Testis (tissue), 3 donors: ENCODE data around the gene TMC1. TPM values are rescaled to one million over a fixed set of nuclear protein-coding genes. Genes with fewer than 3 reads are reported as not detected.

Experiments
- DNase-seq: peaks from one replicate; pipeline ENCODE4 v3.0.0-alpha.2; 2019
- H3K27ac ChIP-seq, 2 donors: fragments of 200-600 bp; sonication (generic); one replicate each; pipeline ENCODE4 v1.5.1; 2019
- H3K27me3 ChIP-seq: fragments of 200-600 bp; sonication (generic); one replicate; pipeline ENCODE4 v1.5.1; 2019
- H3K36me3 ChIP-seq: fragments of 200-600 bp; sonication (generic); one replicate; pipeline ENCODE4 v1.5.1; 2017; ENCODE audit warnings: low read depth; ENCODE audit errors: missing control alignments
- H3K4me1 ChIP-seq: fragments of 200-600 bp; sonication (generic); one replicate; pipeline ENCODE4 v1.5.1; 2019
- H3K4me3 ChIP-seq, 2 donors: fragments of 200-600 bp; sonication (generic); one replicate each; pipeline ENCODE4 v1.5.1; 2017 to 2019
- H3K9me3 ChIP-seq: fragments of 200-600 bp; sonication (generic); one replicate; pipeline ENCODE4 v1.5.1; 2017
- POLR2A ChIP-seq: fragments of 450-650 bp; IDR thresholded peaks from one replicate; pipeline ENCODE4 v1.6.1; 2017; ENCODE audit warnings: antibody characterized with exemption, mild to moderate bottlenecking, moderate library complexity
- WGBS, 2 donors: methylation state at CpG; one replicate each; pipeline ENCODE4 v1.1.5; 2018; 5-methylcytosine and 5-hydroxymethylcytosine counted together
- intact Hi-C: fragments of 100-400 bp; cut with DNase I; formaldehyde crosslinking; loops from one replicate; pipeline ENCODE4 v1.15.1; 2023; ENCODE audit warnings: low total_unique reads
- polyA plus RNA-seq: library from polyadenylated mRNA; stranded (reverse); fragments of 350-450 nt; fragmentation: Illumina TruSeq; extraction: RNeasy Lipid Tissue Mini Kit (QIAGEN cat#74804); gene quantifications from one replicate; pipeline ENCODE4 v1.2.3, GENCODE V29; 2014; ENCODE audit warnings: low read depth, low replicate concordance; ENCODE audit not compliant: insufficient read depth
- total RNA-seq, 2 donors: library from RNA; depleted of rRNA; stranded (reverse); fragments of >200 nt; gene quantifications; one replicate each; pipeline ENCODE4 v1.2.3, GENCODE V29; 2016
- TF ChIP-seq, protein P1 (sequence below), 3 experiments: fragments of 450-650 bp in 2 of 3; fragments of 200-600 bp in 1 of 3; sonication (generic) in 1 of 3; IDR thresholded peaks; one replicate each; pipeline ENCODE4 v1.5.1; 2016 to 2019; ENCODE audit warnings: antibody characterized with exemption in 3 of 3, mild to moderate bottlenecking in 2 of 3, moderate library complexity in 1 of 3

TMC1 gene
- total and polyA plus RNA-seq, 3 donors from 2014 or later = 2.0 to 5.4 (median 3.0) TPM

DNA sequence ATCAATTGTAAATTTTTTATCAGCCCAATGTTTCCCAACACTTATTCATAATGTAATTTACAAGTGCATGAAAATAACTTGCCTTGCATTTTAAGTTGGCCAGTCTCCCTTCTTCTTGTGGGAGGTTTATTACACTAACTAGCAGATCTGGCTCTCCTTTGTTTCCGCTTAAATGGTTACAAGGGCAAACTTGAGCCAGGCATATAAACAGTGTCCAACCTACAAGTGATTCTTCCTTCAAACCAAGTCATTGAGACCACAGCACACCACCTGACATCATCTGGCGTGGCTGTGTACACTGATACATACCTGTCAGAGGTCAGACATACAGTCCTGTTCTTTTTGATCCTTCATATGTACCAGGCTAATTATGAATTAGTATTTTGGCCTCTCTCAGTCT lies 351.3 kb downstream of the TMC1 start:
- no peaks in the 10 kb centered on the region for H3K27me3 ChIP-seq
- no peak for TF ChIP-seq POLR2A
- TF ChIP-seq, protein P1, sequence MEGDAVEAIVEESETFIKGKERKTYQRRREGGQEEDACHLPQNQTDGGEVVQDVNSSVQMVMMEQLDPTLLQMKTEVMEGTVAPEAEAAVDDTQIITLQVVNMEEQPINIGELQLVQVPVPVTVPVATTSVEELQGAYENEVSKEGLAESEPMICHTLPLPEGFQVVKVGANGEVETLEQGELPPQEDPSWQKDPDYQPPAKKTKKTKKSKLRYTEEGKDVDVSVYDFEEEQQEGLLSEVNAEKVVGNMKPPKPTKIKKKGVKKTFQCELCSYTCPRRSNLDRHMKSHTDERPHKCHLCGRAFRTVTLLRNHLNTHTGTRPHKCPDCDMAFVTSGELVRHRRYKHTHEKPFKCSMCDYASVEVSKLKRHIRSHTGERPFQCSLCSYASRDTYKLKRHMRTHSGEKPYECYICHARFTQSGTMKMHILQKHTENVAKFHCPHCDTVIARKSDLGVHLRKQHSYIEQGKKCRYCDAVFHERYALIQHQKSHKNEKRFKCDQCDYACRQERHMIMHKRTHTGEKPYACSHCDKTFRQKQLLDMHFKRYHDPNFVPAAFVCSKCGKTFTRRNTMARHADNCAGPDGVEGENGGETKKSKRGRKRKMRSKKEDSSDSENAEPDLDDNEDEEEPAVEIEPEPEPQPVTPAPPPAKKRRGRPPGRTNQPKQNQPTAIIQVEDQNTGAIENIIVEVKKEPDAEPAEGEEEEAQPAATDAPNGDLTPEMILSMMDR (IDR thresholded peaks at IDR 0.05) = no peak
- H3K4me3 ChIP-seq = no peak overlapping the region
- 46 to 56% methylated on average over 2 of the region's 2 CpGs for WGBS, 2 donors
- H3K27ac ChIP-seq = peak overlapping the region in 1 of 2 donors; percentile 47
- no peak for DNase-seq
- H3K9me3 ChIP-seq = no peaks in the 10 kb centered on the region
- intact Hi-C loops = loop anchor here (10.0 kb wide), 1 partner anchor 152 kb away; no protein-coding TSS in a partner anchor
- peaks cover 23% of the 10 kb centered on the region for H3K4me1 ChIP-seq
- H3K36me3 ChIP-seq = no peaks in the 10 kb centered on the region

DNA sequence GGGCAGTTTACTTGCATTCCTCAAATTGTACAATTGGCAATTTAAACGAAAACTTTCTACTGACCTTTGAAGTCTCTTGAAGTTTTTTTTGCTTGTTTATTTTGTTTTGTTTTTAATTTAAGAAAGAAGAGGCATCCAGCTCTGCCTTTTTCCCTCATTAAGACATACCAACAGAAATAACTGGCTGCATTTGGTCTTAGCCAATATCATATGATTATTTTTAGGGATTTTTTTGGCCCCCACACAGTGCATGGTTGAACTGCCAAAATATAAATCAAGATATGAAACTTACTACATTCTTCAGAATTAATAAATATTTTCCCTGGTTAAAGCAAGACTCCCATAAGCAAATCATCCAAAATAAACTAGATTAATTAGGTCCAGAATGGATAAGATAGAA lies 352.0 kb downstream of the TMC1 start:
- Histone ChIP-seq H3K27ac (peak overlapping the region in 1 of 2 donors; percentile 47), H3K27me3 (no peaks in the 10 kb centered on the region), H3K4me3 (no peak overlapping the region), H3K4me1 (peaks cover 23% of the 10 kb centered on the region), H3K36me3 (no peaks in the 10 kb centered on the region), H3K9me3 (no peaks in the 10 kb centered on the region)
- intact Hi-C loops = loop anchor here (10.0 kb wide), 1 partner anchor 151 kb away; no protein-coding TSS in a partner anchor
- no peak for DNase-seq
- TF ChIP-seq, protein P1 (IDR thresholded peaks at IDR 0.05) = no peak
- no peak for TF ChIP-seq POLR2A
- WGBS, 2 donors = 42 to 47% methylated on average over 1 of the region's 1 CpG

DNA sequence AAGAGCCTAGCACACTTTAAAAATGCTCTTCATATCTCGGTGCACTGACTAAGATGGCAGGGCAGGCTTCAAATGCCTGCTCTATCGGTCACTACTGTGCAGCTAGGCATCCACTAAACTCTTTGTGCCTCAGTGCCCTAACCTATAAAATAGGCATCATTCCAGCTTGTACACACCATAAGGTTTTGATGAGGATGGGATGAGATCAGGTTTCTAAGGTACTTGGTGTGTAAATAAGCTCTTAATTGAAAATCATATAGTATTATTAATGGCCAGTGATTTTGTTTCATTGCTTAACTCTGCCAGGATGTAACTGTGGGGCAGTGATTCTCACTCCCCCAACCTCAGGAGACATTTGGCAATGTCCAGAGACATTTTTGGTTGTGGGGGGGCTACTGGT lies 352.9 kb downstream of the TMC1 start:
- no peak for TF ChIP-seq POLR2A
- TF ChIP-seq, protein P1 (IDR thresholded peaks at IDR 0.05) = no peak
- no peak for DNase-seq
- Histone ChIP-seq H3K9me3 (no peaks in the 10 kb centered on the region), H3K27ac (no peak overlapping the region), H3K27me3 (no peaks in the 10 kb centered on the region), H3K36me3 (no peaks in the 10 kb centered on the region), H3K4me1 (peaks cover 23% of the 10 kb centered on the region), H3K4me3 (no peak overlapping the region)
- intact Hi-C loops = loop anchor here (10.0 kb wide), 1 partner anchor 150 kb away; no protein-coding TSS in a partner anchor
- 86 to 94% methylated on average over 2 of the region's 2 CpGs for WGBS, 2 donors

DNA sequence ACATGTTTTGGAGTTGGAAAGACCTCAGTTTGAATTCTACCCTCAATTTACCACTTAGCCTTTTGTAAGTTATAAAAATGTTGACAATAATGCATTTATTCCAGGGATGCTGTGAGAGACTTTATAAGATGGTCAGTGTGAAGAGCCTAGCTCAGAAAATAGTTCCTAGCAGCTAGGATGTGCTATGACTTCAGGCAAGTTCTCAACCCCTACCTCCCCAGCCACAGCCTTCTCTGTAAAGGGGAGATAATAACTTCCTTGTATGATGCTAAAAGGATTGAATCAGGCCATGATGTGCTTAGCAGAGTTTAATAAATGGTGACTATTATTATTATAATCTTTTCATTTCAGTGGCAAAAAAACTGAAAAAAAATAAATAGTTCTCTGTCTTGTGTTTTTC lies 353.8 kb downstream of the TMC1 start:
- H3K27ac ChIP-seq = no peak overlapping the region
- no peak overlapping the region for H3K4me3 ChIP-seq
- TF ChIP-seq, protein P1 (IDR thresholded peaks at IDR 0.05) = no peak
- TF ChIP-seq POLR2A = no peak
- no peaks in the 10 kb centered on the region for H3K36me3 ChIP-seq
- no peak for DNase-seq
- no peaks in the 10 kb centered on the region for H3K9me3 ChIP-seq
- intact Hi-C loops = loop anchor here (10.0 kb wide), 1 partner anchor 150 kb away; no protein-coding TSS in a partner anchor
- peaks cover 23% of the 10 kb centered on the region for H3K4me1 ChIP-seq
- H3K27me3 ChIP-seq = no peaks in the 10 kb centered on the region

DNA sequence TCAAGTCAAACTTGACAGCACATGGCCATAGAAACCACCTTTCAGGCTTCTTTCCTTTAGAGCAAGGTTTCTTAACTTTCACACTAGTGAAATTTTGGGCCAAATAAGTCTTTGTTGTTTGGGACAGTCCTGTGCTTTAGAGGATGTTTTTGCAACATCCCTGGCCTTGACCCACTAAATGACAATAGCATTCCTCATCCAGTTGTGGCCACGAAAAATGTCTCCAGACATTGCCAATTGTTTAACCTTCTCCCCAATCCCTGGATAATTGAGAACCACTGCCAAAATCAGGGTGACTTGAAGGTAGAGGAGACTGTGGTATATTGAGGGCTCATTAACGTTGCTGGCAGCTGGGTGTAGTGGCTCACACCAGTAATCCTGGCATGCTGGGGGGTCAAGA lies 359.4 kb downstream of the TMC1 start:
- Histone ChIP-seq H3K9me3 (no peaks in the 10 kb centered on the region), H3K27me3 (no peaks in the 10 kb centered on the region), H3K36me3 (no peaks in the 10 kb centered on the region), H3K4me1 (peaks cover 8% of the 10 kb centered on the region), H3K4me3 (no peak overlapping the region), H3K27ac (no peak overlapping the region)
- intact Hi-C loops = no loop called here
- TF ChIP-seq POLR2A = no peak
- TF ChIP-seq, protein P1 (IDR thresholded peaks at IDR 0.05) = no peak
- no peak for DNase-seq
- WGBS, 2 donors = 30 to 64% methylated on average over 2 of the region's 2 CpGs
